H9 (cell line): ENCODE data around the gene CCDC142. TPM values are rescaled to one million over a fixed set of nuclear protein-coding genes. Genes with fewer than 3 reads are reported as not detected.

Experiments used
- DNase-seq: peaks from one replicate; pipeline ENCODE4 v3.0.0-alpha.2; 2017
- H2AFZ ChIP-seq: one replicate; pipeline ENCODE4 v1.6.1; 2013; ENCODE audit warnings: mild to moderate bottlenecking, low read length, control low read depth, moderate library complexity
- H2AK5ac ChIP-seq: 2 replicates; pipeline ENCODE4 v1.6.1; 2013; ENCODE audit warnings: low read length, control low read depth, mixed read lengths; ENCODE audit not compliant: insufficient read length
- H2BK120ac ChIP-seq: one replicate; pipeline ENCODE4 v1.6.1; 2013; ENCODE audit warnings: low read depth, mild to moderate bottlenecking, low read length, control low read depth, inconsistent platforms; ENCODE audit not compliant: poor library complexity, severe bottlenecking
- H2BK12ac ChIP-seq: 2 replicates; pipeline ENCODE4 v1.6.1; 2013; ENCODE audit warnings: low read length, control low read depth, mixed read lengths, low read depth; ENCODE audit not compliant: insufficient read length
- H2BK15ac ChIP-seq: 2 replicates; pipeline ENCODE4 v1.6.1; 2013; ENCODE audit warnings: low read depth, low read length, control low read depth
- H2BK20ac ChIP-seq: one replicate; pipeline ENCODE4 v1.6.1; 2013; ENCODE audit warnings: low read depth, mild to moderate bottlenecking, low read length, control low read depth, inconsistent platforms; ENCODE audit not compliant: poor library complexity, severe bottlenecking
- H2BK5ac ChIP-seq: 2 replicates; pipeline ENCODE4 v1.6.1; 2013; ENCODE audit warnings: low read length, control low read depth, mixed read lengths; ENCODE audit not compliant: insufficient read length
- H3K14ac ChIP-seq: 2 replicates; pipeline ENCODE4 v1.6.1; 2013; ENCODE audit warnings: low read length, control low read depth; ENCODE audit not compliant: insufficient read depth
- H3K18ac ChIP-seq: 2 replicates; pipeline ENCODE4 v1.6.1; 2013; ENCODE audit warnings: low read depth, mild to moderate bottlenecking, mixed read lengths, low read length, control low read depth; ENCODE audit not compliant: insufficient read length
- H3K23ac ChIP-seq: 2 replicates; pipeline ENCODE4 v1.6.1; 2013; ENCODE audit warnings: low read length, control low read depth, mixed read lengths, low read depth; ENCODE audit not compliant: insufficient read length
- H3K23me2 ChIP-seq: 2 replicates; pipeline ENCODE4 v1.6.1; 2013; ENCODE audit warnings: low read depth, mild to moderate bottlenecking, mixed read lengths, low read length, control low read depth; ENCODE audit not compliant: insufficient read length, poor library complexity, severe bottlenecking
- H3K27ac ChIP-seq: 2 replicates; pipeline ENCODE4 v1.5.1; 2013; ENCODE audit warnings: low read length, control low read depth, mixed read lengths, low read depth; ENCODE audit not compliant: insufficient read length
- H3K27me3 ChIP-seq: 2 replicates; pipeline ENCODE4 v1.6.1; 2013; ENCODE audit warnings: low read length, control low read depth, inconsistent platforms; ENCODE audit not compliant: insufficient read depth
- H3K4ac ChIP-seq: 2 replicates; pipeline ENCODE4 v1.6.1; 2013; ENCODE audit warnings: low read depth, mild to moderate bottlenecking, control low read depth, inconsistent platforms, low read length, moderate library complexity
- H3K4me1 ChIP-seq: 2 replicates; pipeline ENCODE4 v1.6.1; 2013; ENCODE audit warnings: low read length, control low read depth, inconsistent platforms; ENCODE audit not compliant: insufficient read depth
- H3K4me2 ChIP-seq: 2 replicates; pipeline ENCODE4 v1.6.1; 2013; ENCODE audit warnings: low read length, control low read depth, mixed read lengths; ENCODE audit not compliant: insufficient read length, insufficient read depth
- H3K56ac ChIP-seq: 2 replicates; pipeline ENCODE4 v1.6.1; 2013; ENCODE audit warnings: low read depth, mild to moderate bottlenecking, mixed read lengths, low read length, control low read depth; ENCODE audit not compliant: insufficient read length
- H3K79me1 ChIP-seq: 2 replicates; pipeline ENCODE4 v1.6.1; 2013; ENCODE audit warnings: low read depth, mild to moderate bottlenecking, moderate library complexity, low read length, control low read depth, inconsistent platforms; ENCODE audit not compliant: insufficient read depth, poor library complexity, severe bottlenecking
- H3K79me2 ChIP-seq: 2 replicates; pipeline ENCODE4 v1.6.1; 2013; ENCODE audit warnings: low read length, control low read depth, inconsistent platforms; ENCODE audit not compliant: insufficient read depth
- H3K9ac ChIP-seq: 2 replicates; pipeline ENCODE4 v1.6.1; 2013; ENCODE audit warnings: low read length, control low read depth, mixed read lengths; ENCODE audit not compliant: insufficient read length; ENCODE audit errors: extremely low read depth
- H3K9me3 ChIP-seq: one replicate; pipeline ENCODE4 v1.6.1; 2013; ENCODE audit warnings: low read depth, low read length, inconsistent platforms; ENCODE audit not compliant: control insufficient read depth
- H3T11ph ChIP-seq: one replicate; pipeline ENCODE4 v1.6.1; 2013; ENCODE audit warnings: mild to moderate bottlenecking, low read length, control low read depth, inconsistent platforms
- H4K20me1 ChIP-seq: one replicate; pipeline ENCODE4 v1.6.1; 2013; ENCODE audit not compliant: control insufficient read depth, insufficient read length, insufficient read depth
- H4K5ac ChIP-seq: 2 replicates; pipeline ENCODE4 v1.6.1; 2013; ENCODE audit warnings: low read depth, mild to moderate bottlenecking, mixed read lengths, low read length, control low read depth; ENCODE audit not compliant: insufficient read length
- H4K8ac ChIP-seq: replicated peaks from 2 replicates; pipeline ENCODE4 v1.6.1; 2013; ENCODE audit warnings: low read length, control low read depth, mixed read lengths, low read depth; ENCODE audit not compliant: insufficient read length
- H4K91ac ChIP-seq: 2 replicates; pipeline ENCODE4 v1.6.1; 2013; ENCODE audit warnings: low read depth, mild to moderate bottlenecking, moderate library complexity, mixed read lengths, low read length, control low read depth; ENCODE audit not compliant: insufficient read length
- H3K27ac Mint-ChIP-seq, 3 experiments: 2 replicates in 2 of 3; 3 replicates in 1 of 3; pipeline ENCODE4 v1.8.0; 2020 to 2021; ENCODE audit warnings: mixed read lengths in 3 of 3, mild to moderate bottlenecking in 1 of 3, moderate library complexity in 1 of 3
- H3K27me3 Mint-ChIP-seq: 2 replicates; pipeline ENCODE4 v1.8.0; 2021; ENCODE audit warnings: low read depth, mild to moderate bottlenecking, moderate library complexity, mixed read lengths
- H3K36me3 Mint-ChIP-seq, 3 experiments: 2 replicates in 2 of 3; 3 replicates in 1 of 3; pipeline ENCODE4 v1.8.0; 2020 to 2021; ENCODE audit warnings: low read depth in 3 of 3, mixed read lengths in 3 of 3; ENCODE audit not compliant: insufficient read depth in 1 of 3
- H3K4me1 Mint-ChIP-seq, 2 experiments: 2 replicates each; pipeline ENCODE4 v1.8.0; 2020; ENCODE audit warnings: mixed read lengths in 2 of 2
- H3K4me3 Mint-ChIP-seq, 2 experiments: 2 replicates in 1 of 2; 3 replicates in 1 of 2; pipeline ENCODE4 v1.8.0; 2020 to 2021; ENCODE audit warnings: mild to moderate bottlenecking in 2 of 2, mixed read lengths in 2 of 2, moderate library complexity in 1 of 2
- H3K9me3 Mint-ChIP-seq, 2 experiments: 2 replicates in 1 of 2; 3 replicates in 1 of 2; pipeline ENCODE4 v1.8.0; 2020; ENCODE audit warnings: mild to moderate bottlenecking in 2 of 2, mixed read lengths in 2 of 2, moderate library complexity in 1 of 2
- CTCF ChIP-seq: fragments of 200-600 bp; sonication (generic); conservative IDR thresholded peaks from 3 replicates; pipeline ENCODE4 v1.8.0; 2021; ENCODE audit warnings: antibody characterized with exemption, mild to moderate bottlenecking
- WGBS: extraction: QIAGEN DNeasy Blood & Tissue Kit; methylation state at CpG from one replicate; pipeline ENCODE4 v1.1.7; 2013; ENCODE audit warnings: missing lambda C conversion rate, low lambda C conversion rate, mixed read lengths; ENCODE audit not compliant: insufficient read length; ENCODE audit errors: extremely low coverage; 5-methylcytosine and 5-hydroxymethylcytosine counted together
- total RNA-seq: library from RNA; stranded (reverse); gene quantifications from 2 replicates; pipeline ENCODE4 v1.2.1, GENCODE V29; 2021

Gene CCDC142
- total RNA-seq, 1 experiment from 2014 or later, result 21.5 TPM

- Mint-ChIP-seq H3K27ac (peak overlapping the region in 2 of 3 experiments; percentile 14 to 55; a peak in 1 of 7 replicates), H3K9me3 (no peaks in the 10 kb centered on the region), H3K4me3 (peak overlapping the region; percentile 95 to 99), H3K36me3 (peaks cover 11 to 32% (median 23%) of the 10 kb centered on the region in 3 experiments), H3K27me3 (peaks cover 6% of the 10 kb centered on the region), H3K4me1 (peaks cover 31 to 43% of the 10 kb centered on the region in 2 experiments)
- Histone ChIP-seq H3K56ac (no peak overlapping the region), H3K4me1 (peaks cover 3% of the 10 kb centered on the region; the same call in 1 of the 2 replicates), H2AFZ (no peak overlapping the region), H3K23ac (no peak overlapping the region), H3K23me2 (peaks cover 11% of the 10 kb centered on the region), H4K20me1 (no peaks in the 10 kb centered on the region), H3K27me3 (no peaks in the 10 kb centered on the region), H2AK5ac (no peak overlapping the region), H2BK20ac (no peak overlapping the region), H3K9me3 (no peaks in the 10 kb centered on the region), H3K4me2 (peak overlapping the region; percentile 80), H3K79me1 (peaks cover 7% of the 10 kb centered on the region), H2BK12ac (no peak overlapping the region), H4K5ac (no peak overlapping the region), H3K9ac (peak overlapping the region; percentile 5), H3T11ph (no peak overlapping the region), H3K27ac (no peak overlapping the region), H4K91ac (no peak overlapping the region), H3K79me2 (peaks cover 21% of the 10 kb centered on the region; the same call in 1 of the 2 replicates), H4K8ac (no peak overlapping the region), H3K14ac (no peak overlapping the region; the same call in 1 of the 2 replicates), H2BK15ac (no peak overlapping the region), H3K18ac (no peak overlapping the region), H2BK5ac (no peak overlapping the region), H3K4ac (no peak overlapping the region), H2BK120ac (no peak overlapping the region)
- no peak for TF ChIP-seq CTCF
- WGBS, result no CpG with 5 or more reads among the region's 3 CpGs
- DNase-seq, result no peak
Observed at GRCh38 chr2:74439373-74439772, 43.4 kb downstream of the CCDC142 start.
